HG03565 (cell line): ENCODE results near the gene WNK3.

Experiments used
- ATAC-seq: cut with Tn5 transposase; IDR thresholded peaks from one replicate; pipeline ENCODE4 v1.9.1; 2021; ENCODE audit warnings: mild to moderate bottlenecking, moderate library complexity; ENCODE audit not compliant: unreplicated experiment

Gene WNK3

GRCh38 chrX:54246866-54247265, 111.0 kb downstream of the WNK3 start:
- ATAC-seq: no peak

GRCh38 chrX:54238588-54238987, 119.3 kb downstream of the WNK3 start:
- no peak for ATAC-seq

GRCh38 chrX:54237014-54237413, 120.8 kb downstream of the WNK3 start:
- no peak for ATAC-seq

- no peak for ATAC-seq
These were observed 127.3 kb downstream of the WNK3 start for GRCh38 chrX:54230435-54231148.

- no peak for ATAC-seq
These were observed 134.3 kb downstream of the WNK3 start for GRCh38 chrX:54223581-54223980.

- ATAC-seq: no peak
These were observed 144.2 kb downstream of the WNK3 start for GRCh38 chrX:54213603-54214002.

GRCh38 chrX:54208531-54208930, 149.3 kb downstream of the WNK3 start:
- no peak for ATAC-seq

GRCh38 chrX:54198262-54198661, 159.6 kb downstream of the WNK3 start:
- no peak for ATAC-seq

- ATAC-seq: no peak
These were observed 162.8 kb downstream of the WNK3 start for GRCh38 chrX:54194982-54195588.

- no peak for ATAC-seq
These were observed 164.6 kb downstream of the WNK3 start for GRCh38 chrX:54193085-54193821.

- no peak for ATAC-seq
These were observed 173.4 kb downstream of the WNK3 start for GRCh38 chrX:54184474-54184873.

GRCh38 chrX:54182864-54183613, 174.8 kb downstream of the WNK3 start, which contains the start of gene FAM120C:
FAM120C (minus strand) TSS chrX:54183254; CDS start chrX:54183198, 56 bp downstream.
- ATAC-seq: peak; percentile 23

GRCh38 chrX:54182194-54182863, 175.5 kb downstream of the WNK3 start:
- peak; percentile 34 for ATAC-seq

GRCh38 chrX:54181202-54181953, 176.5 kb downstream of the WNK3 start:
- no peak for ATAC-seq

GRCh38 chrX:54180403-54180802, 177.4 kb downstream of the WNK3 start:
- no peak for ATAC-seq

GRCh38 chrX:54178100-54178940, 179.5 kb downstream of the WNK3 start:
- peak; percentile 34 for ATAC-seq

GRCh38 chrX:54177306-54177705, 180.5 kb downstream of the WNK3 start:
- no peak for ATAC-seq

GRCh38 chrX:54173791-54174190, 184.1 kb downstream of the WNK3 start:
- no peak for ATAC-seq

- ATAC-seq: no peak
These were observed 185.4 kb downstream of the WNK3 start for GRCh38 chrX:54172455-54172854.
